Measurements from ENCODE around the gene TADA2A.

The TADA2A gene

GRCh38 chr17:37521821-37522220 is 115.1 kb downstream of the TADA2A start:
- DNase-seq, result no peak

- no peak for DNase-seq
Observed at GRCh38 chr17:37523715-37524219, 117.1 kb downstream of the TADA2A start.

- DNase-seq, result peak in 1 of 56 donors; percentile 16
Observed at GRCh38 chr17:37527249-37527851, 120.7 kb downstream of the TADA2A start.

Data from amygdala (tissue), 56 donors.